K562 (cell line): ENCODE data around the gene ARHGAP10. TPM values are rescaled to one million over a fixed set of nuclear protein-coding genes. Genes with fewer than 3 reads are reported as not detected.

ENCODE experiments used
- ATAC-seq: fragments of 200-7000 bp; cut with Tn5 transposase; 3 replicates; pipeline ENCODE4 v1.9.1; 2020; ENCODE audit warnings: moderate library complexity
- BruUV-seq: library from RNA; stranded (reverse); fragments of 400-500 nt; replicated peaks from 2 replicates; lab custom pipeline; 2021; lab: Mats Ljungman, UMichigan
- CTCF ChIA-PET: fragments of 300-600 bp; formaldehyde crosslinking; extraction: SDS; loops from one replicate; lab custom pipeline; 2021; ENCODE audit warnings: low intra/inter-chr PET ratio; lab: Yijun Ruan, JAX
- POLR2A ChIA-PET: fragments of 300-600, 350-650 bp; sonication (Branson Sonifier 250); formaldehyde crosslinking; extraction: SDS; loops from one replicate; lab custom pipeline; 2021; ENCODE audit warnings: antibody characterized with exemption, inconsistent platforms; lab: Yijun Ruan, JAX
- DNase-seq, 4 experiments: peaks; one replicate each; pipeline versions ENCODE4 v3.0.0 to v3.0.0-alpha.2; 2011 to 2018; ENCODE audit warnings: low spot score in 3 of 4, mixed read lengths in 3 of 4; ENCODE audit errors: extremely low read depth in 1 of 4
- FAIRE-seq: peaks from 2 replicates; lab custom pipeline; 2011; peaks lifted over from hg19 to GRCh38; lab: Jason Lieb, UNC
- H2AFZ ChIP-seq: 2 replicates; pipeline ENCODE4 v1.6.0; 2011; ENCODE audit warnings: low read depth, low read length, control low read depth, inconsistent platforms
- H3K27ac ChIP-seq: fragments of 200-600 bp; 3 replicates; pipeline ENCODE4 v1.8.0; 2011; ENCODE audit warnings: low read depth, mild to moderate bottlenecking, control low read depth, inconsistent platforms, low read length, moderate library complexity, mixed read lengths; ENCODE audit errors: extremely low read depth
- H3K27me3 ChIP-seq, 2 experiments: fragments of 300-600 bp in 1 of 2; 2 replicates in 1 of 2; 3 replicates in 1 of 2; pipeline versions ENCODE4 v1.6.0 to v1.8.0; 2011; ENCODE audit warnings: inconsistent platforms in 2 of 2, low read length in 2 of 2, mild to moderate bottlenecking in 1 of 2, mixed read lengths in 1 of 2, moderate library complexity in 1 of 2; ENCODE audit not compliant: control insufficient read depth in 2 of 2, insufficient read depth in 2 of 2
- H3K36me3 ChIP-seq: fragments of 300-600 bp; 3 replicates; pipeline ENCODE4 v1.8.0; 2011; ENCODE audit warnings: mild to moderate bottlenecking, low read length, inconsistent platforms; ENCODE audit not compliant: control insufficient read depth, insufficient read depth
- H3K4me1 ChIP-seq, 2 experiments: fragments of 200-600 bp in 1 of 2; replicated peaks in 1 of 2; 2 replicates in 1 of 2; 3 replicates in 1 of 2; pipeline versions ENCODE4 v1.5.1 to v1.8.0; 2011; ENCODE audit warnings: inconsistent platforms in 2 of 2, low read length in 2 of 2, mild to moderate bottlenecking in 1 of 2, mixed read lengths in 1 of 2, moderate library complexity in 1 of 2; ENCODE audit not compliant: control insufficient read depth in 2 of 2, insufficient read depth in 2 of 2
- H3K4me2 ChIP-seq: 2 replicates; pipeline ENCODE4 v1.6.1; 2011; ENCODE audit warnings: low read length, control low read depth, inconsistent platforms, mixed read lengths; ENCODE audit not compliant: insufficient read depth
- H3K4me3 ChIP-seq: fragments of 200-600 bp; sonication (generic), shearing (Covaris generic); 2 replicates; pipeline ENCODE4 v1.5.1; 2016; ENCODE audit warnings: control low read depth, inconsistent platforms
- H3K79me2 ChIP-seq: fragments of 200-600 bp; 3 replicates; pipeline ENCODE4 v1.8.0; 2011; ENCODE audit warnings: low read length, inconsistent platforms; ENCODE audit not compliant: control insufficient read depth, insufficient read depth
- H3K9ac ChIP-seq, 2 experiments: 2 replicates each; pipeline versions ENCODE4 v1.6.0 to v1.6.1; 2011; ENCODE audit warnings: low read depth in 2 of 2, low read length in 2 of 2, control low read depth in 1 of 2, inconsistent platforms in 1 of 2, mild to moderate bottlenecking in 1 of 2, mixed read lengths in 1 of 2; ENCODE audit not compliant: insufficient read depth in 1 of 2
- H3K9me1 ChIP-seq: one replicate; pipeline ENCODE4 v1.6.0; 2011; ENCODE audit warnings: inconsistent platforms, mild to moderate bottlenecking, low read length, moderate library complexity; ENCODE audit not compliant: control insufficient read depth, insufficient read depth
- H3K9me3 ChIP-seq: replicated peaks from 2 replicates; pipeline ENCODE4 v1.5.1; 2011; ENCODE audit warnings: low read depth, low read length, inconsistent platforms; ENCODE audit not compliant: control insufficient read depth, insufficient read depth
- H4K20me1 ChIP-seq: replicated peaks from 2 replicates; pipeline ENCODE4 v1.6.1; 2011; ENCODE audit warnings: low read length, inconsistent platforms, mixed read lengths; ENCODE audit not compliant: control insufficient read depth, insufficient read depth
- ADNP ChIP-seq: fragments of 200-800 bp; sonication (Bioruptor generic); IDR thresholded peaks from 2 replicates; pipeline ENCODE4 v1.6.1; 2016; ENCODE audit warnings: missing genetic modification characterization, missing compliant biosample characterization
- ETS2 ChIP-seq: IDR thresholded peaks from 2 replicates; pipeline ENCODE4 v1.6.1; 2016; ENCODE audit warnings: borderline replicate concordance, missing genetic modification characterization, mild to moderate bottlenecking, moderate library complexity, missing compliant biosample characterization; ENCODE audit not compliant: poor library complexity, severe bottlenecking
- GATAD2B ChIP-seq: fragments of 450-650 bp; IDR thresholded peaks from 2 replicates; pipeline ENCODE4 v1.6.1; 2017; ENCODE audit warnings: mild to moderate bottlenecking, borderline replicate concordance
- LCOR ChIP-seq: sonication (generic); formaldehyde crosslinking; IDR thresholded peaks from 2 replicates; pipeline ENCODE4 v1.8.0; 2022; ENCODE audit warnings: mild to moderate bottlenecking, missing genetic modification reagents
- POLR2G ChIP-seq: fragments of 200-400 bp; formaldehyde crosslinking; IDR thresholded peaks from 2 replicates; pipeline ENCODE4 v1.6.1; 2017; ENCODE audit warnings: low read depth, mild to moderate bottlenecking, antibody characterized with exemption, low read length, moderate library complexity
- RCOR1 ChIP-seq, 2 experiments: IDR thresholded peaks; 2 replicates each; pipeline ENCODE4 v1.6.1; 2012; ENCODE audit warnings: low read depth in 2 of 2, low read length in 2 of 2, borderline replicate concordance in 1 of 2, improper control_type of control experiment in 1 of 2
- SMAD4 ChIP-seq: fragments of 250-450 bp; sonication (Bioruptor Pico); conservative IDR thresholded peaks from 2 replicates; pipeline ENCODE4 v1.8.0; 2021; ENCODE audit warnings: inconsistent platforms, mild to moderate bottlenecking, moderate library complexity
- SRSF1 ChIP-seq: fragments of 200-400 bp; formaldehyde crosslinking; IDR thresholded peaks from 2 replicates; pipeline ENCODE4 v1.6.1; 2017; ENCODE audit warnings: mild to moderate bottlenecking, low read depth, low read length, moderate library complexity
- TAF1 ChIP-seq: IDR thresholded peaks from 2 replicates; pipeline ENCODE4 v1.6.1; 2011; ENCODE audit warnings: mild to moderate bottlenecking, low read length, moderate library complexity; ENCODE audit not compliant: insufficient read depth, control insufficient read depth, severe bottlenecking; ENCODE audit errors: extremely low read depth
- XRCC5 ChIP-seq: fragments of 200-400 bp; formaldehyde crosslinking; IDR thresholded peaks from 2 replicates; pipeline ENCODE4 v1.6.1; 2017; ENCODE audit warnings: low read depth, mild to moderate bottlenecking, low read length
- ZNF133 ChIP-seq: fragments of 250-450 bp; sonication (Bioruptor Pico); IDR thresholded peaks from 2 replicates; pipeline ENCODE4 v1.4.0; 2020; ENCODE audit warnings: mild to moderate bottlenecking
- WGBS: fragments of 100-300 bp; shearing (Covaris generic); methylation state at CpG from one replicate; pipeline ENCODE4 v1.1.6; 2016; ENCODE audit warnings: low coverage, mixed read lengths; ENCODE audit not compliant: insufficient coverage; ENCODE audit errors: missing lambda C conversion rate; 5-methylcytosine and 5-hydroxymethylcytosine counted together
- in situ Hi-C: fragments of 300-500 bp; cut with MboI; formaldehyde crosslinking; loops from 4 replicates; pipeline ENCODE4 v1.15.0; 2018; ENCODE audit warnings: inconsistent platforms, mixed read lengths
- intact Hi-C: fragments of 100-400 bp; cut with micrococcal nuclease; formaldehyde crosslinking; loops from 2 replicates; pipeline ENCODE4 v1.14.2; 2022
- polyA plus RNA-seq, 8 experiments: library from polyadenylated mRNA; depleted of rRNA in 4 of 8; stranded (reverse) in 5 of 8; unstranded in 3 of 8; fragments of >200 nt; fragmentation: Nextera tagmentation in 2 of 8; fragmentation: Illumina TruSeq in 1 of 8; extraction: Ambion mirVana in 2 of 8; extraction: Trizol in 1 of 8; gene quantifications; 2 replicates each; pipeline versions ENCODE4 v1.2.1 to v1.2.3, GENCODE V29; 2011 to 2014; ENCODE audit warnings: inconsistent platforms in 1 of 8, missing spikeins in 1 of 8
- total RNA-seq, 7 experiments: library from RNA; depleted of rRNA in 6 of 7; stranded (reverse); fragments of >200 nt in 6 of 7; fragmentation: Illumina TruSeq in 2 of 7; extraction: Trizol in 2 of 7; gene quantifications; 2 replicates each; pipeline versions ENCODE4 v1.2.1 to v1.2.3, GENCODE V29; 2011 to 2021; ENCODE audit warnings: low replicate concordance in 1 of 7
- TF ChIP-seq, protein P1 (sequence below): IDR thresholded peaks from 2 replicates; pipeline ENCODE4 v1.6.1; 2012; ENCODE audit warnings: low read depth, low read length, improper control_type of control experiment, borderline replicate concordance

Gene ARHGAP10
- total and polyA plus RNA-seq, 9 of the 15 experiments (the other 6 are each of a cell fraction or from before 2014, with no cell fraction given) = 0.03 to 0.22 (median 0.06) TPM; not detected in 3

DNA sequence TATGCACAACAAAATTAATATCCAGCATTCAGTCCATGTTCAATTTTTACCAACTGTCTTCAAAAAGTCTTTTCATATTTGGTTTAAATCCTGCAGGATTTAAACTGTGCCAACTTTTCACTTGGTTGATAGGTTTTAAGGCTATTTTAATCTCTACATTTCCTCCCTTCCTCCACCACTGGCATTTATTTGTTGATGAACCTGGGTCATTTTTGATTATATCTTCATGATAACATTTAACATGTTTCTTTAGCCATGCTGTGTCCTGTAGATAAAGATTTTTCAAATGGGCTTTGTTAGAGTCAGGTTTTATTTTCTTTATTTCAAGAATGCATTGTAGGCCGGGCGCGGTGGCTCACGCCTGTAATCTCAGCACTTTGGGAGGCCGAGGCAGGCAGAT lies 216.4 kb downstream of the ARHGAP10 start:
- ATAC-seq = no peak
- Histone ChIP-seq H3K27me3 (no peaks in the 10 kb centered on the region), H2AFZ (no peak overlapping the region), H3K4me2 (no peak overlapping the region), H3K9me1 (no peaks in the 10 kb centered on the region), H3K27ac (no peak overlapping the region), H3K36me3 (no peaks in the 10 kb centered on the region), H3K9me3 (no peaks in the 10 kb centered on the region), H3K79me2 (no peaks in the 10 kb centered on the region), H3K4me1 (no peaks in the 10 kb centered on the region), H4K20me1 (no peaks in the 10 kb centered on the region), H3K9ac (no peak overlapping the region), H3K4me3 (no peak overlapping the region)
- in situ Hi-C loops = no loop called here
- POLR2A ChIA-PET = no interaction called here
- FAIRE-seq = no peak
- TF ChIP-seq SRSF1 (no peak), ZNF133 (CRISPR knock-in tag) (no peak), TAF1 (no peak), ETS2 (tag) (no peak)
- CTCF ChIA-PET = no interaction called here
- BruUV-seq = no TSS peak
- intact Hi-C loops = no loop called here
- DNase-seq = no peak
- 10% methylated on average over 5 of the region's 5 CpGs for WGBS

DNA sequence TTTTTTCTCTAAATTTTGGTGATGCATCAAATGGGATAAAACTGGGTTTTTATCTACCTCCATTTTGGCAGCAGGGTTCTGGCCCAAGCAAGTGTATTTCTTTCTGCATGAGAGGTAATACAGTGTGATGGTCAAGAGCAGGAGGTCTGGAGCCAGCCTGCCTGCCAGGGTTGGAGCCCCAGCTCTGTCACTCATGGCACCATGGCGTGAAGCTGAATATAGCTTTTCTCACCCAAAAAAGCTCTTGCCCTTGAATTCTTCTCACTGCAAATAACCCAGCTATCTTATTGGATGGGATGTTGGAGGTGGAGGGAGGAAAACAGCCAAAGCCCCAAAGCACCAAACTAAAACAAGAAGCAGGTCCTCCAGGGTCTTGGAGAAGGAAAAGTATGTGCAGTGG lies 218.4 kb downstream of the ARHGAP10 start:
- in situ Hi-C loops = no loop called here
- WGBS = 9% methylated on average over 1 of the region's 1 CpG
- BruUV-seq = no TSS peak

More for the DNA sequence above, 218.4 kb downstream of the ARHGAP10 start:
- H3K4me2 ChIP-seq = no peak overlapping the region
- no peaks in the 10 kb centered on the region for H4K20me1 ChIP-seq
- H3K27me3 ChIP-seq = no peaks in the 10 kb centered on the region
- intact Hi-C loops = no loop called here
- no peaks in the 10 kb centered on the region for H3K9me3 ChIP-seq
- H3K9ac ChIP-seq = no peak overlapping the region
- H3K4me3 ChIP-seq = no peak overlapping the region
- no peaks in the 10 kb centered on the region for H3K4me1 ChIP-seq
- no peaks in the 10 kb centered on the region for H3K9me1 ChIP-seq
- H3K27ac ChIP-seq = no peak overlapping the region
- ATAC-seq (no peak), FAIRE-seq (no peak), DNase-seq (no peak)
- POLR2A ChIA-PET = no interaction called here
- CTCF ChIA-PET = no interaction called here
- no peaks in the 10 kb centered on the region for H3K79me2 ChIP-seq
- H2AFZ ChIP-seq = no peak overlapping the region
- no peaks in the 10 kb centered on the region for H3K36me3 ChIP-seq
- TF ChIP-seq ADNP (tag) (no peak), GATAD2B (no peak), XRCC5 (no peak), SMAD4 (CRISPR knock-in tag) (no peak), POLR2G (no peak), LCOR (CRISPR knock-in tag) (no peak), RCOR1 (IDR thresholded peaks at IDR 0.05; ENCODE audit: borderline replicate concordance in 1 of 2, low read depth in 2 of 2, low read length in 2 of 2) (no peak)
- TF ChIP-seq, protein P1, sequence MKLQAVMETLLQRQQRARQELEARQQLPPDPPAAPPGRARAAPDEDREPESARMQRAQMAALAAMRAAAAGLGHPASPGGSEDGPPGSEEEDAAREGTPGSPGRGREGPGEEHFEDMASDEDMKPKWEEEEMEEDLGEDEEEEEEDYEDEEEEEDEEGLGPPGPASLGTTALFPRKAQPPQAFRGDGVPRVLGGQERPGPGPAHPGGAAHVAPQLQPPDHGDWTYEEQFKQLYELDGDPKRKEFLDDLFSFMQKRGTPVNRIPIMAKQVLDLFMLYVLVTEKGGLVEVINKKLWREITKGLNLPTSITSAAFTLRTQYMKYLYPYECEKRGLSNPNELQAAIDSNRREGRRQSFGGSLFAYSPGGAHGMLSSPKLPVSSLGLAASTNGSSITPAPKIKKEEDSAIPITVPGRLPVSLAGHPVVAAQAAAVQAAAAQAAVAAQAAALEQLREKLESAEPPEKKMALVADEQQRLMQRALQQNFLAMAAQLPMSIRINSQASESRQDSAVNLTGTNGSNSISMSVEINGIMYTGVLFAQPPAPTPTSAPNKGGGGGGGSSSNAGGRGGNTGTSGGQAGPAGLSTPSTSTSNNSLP = no peak
